ENCODE measurements around the gene METTL9. TPM values are rescaled to one million over a fixed set of nuclear protein-coding genes. Genes with fewer than 3 reads are reported as not detected.
"Not testable (repeated sequence)": the region's sequence is repeated elsewhere in the genome, so short reads cannot be mapped to it uniquely, and the experiment has no call there.

METTL9 gene
- total RNA-seq, 2 donors from 2014 or later = 104 to 114 TPM

GRCh38 chr16:21639493-21639892 lies 40.1 kb downstream of the METTL9 start:
- H3K4me3 Mint-ChIP-seq = no peak overlapping the region
- H3K4me1 Mint-ChIP-seq (ENCODE audit: low read depth in 2 of 2) = peaks cover 17 to 32% of the 10 kb centered on the region in 2 donors
- no peaks in the 10 kb centered on the region for H3K36me3 Mint-ChIP-seq

GRCh38 chr16:21641916-21642315 lies 42.5 kb downstream of the METTL9 start:
- Mint-ChIP-seq H3K27me3 (no peaks in the 10 kb centered on the region), H3K36me3 (no peaks in the 10 kb centered on the region), H3K4me3 (no peak overlapping the region), H3K27ac (no peak overlapping the region), H3K9me3 (no peaks in the 10 kb centered on the region), H3K4me1 (ENCODE audit: low read depth in 2 of 2) (peaks cover 30 to 51% of the 10 kb centered on the region in 2 donors)
- DNase-seq (ENCODE audit: low spot score) (no peak), ATAC-seq (no peak)

More at GRCh38 chr16:21639493-21639892, 40.1 kb downstream of the METTL9 start:
- Mint-ChIP-seq H3K9me3 (no peaks in the 10 kb centered on the region), H3K27ac (no peak overlapping the region), H3K27me3 (no peaks in the 10 kb centered on the region)
- no peak for ATAC-seq
- no peak for DNase-seq (ENCODE audit: low spot score)

GRCh38 chr16:21642861-21643260 lies 43.5 kb downstream of the METTL9 start:
- H3K27me3 Mint-ChIP-seq = no peaks in the 10 kb centered on the region
- ATAC-seq (no peak), DNase-seq (ENCODE audit: low spot score) (no peak)
- H3K9me3 Mint-ChIP-seq = no peaks in the 10 kb centered on the region
- H3K4me1 Mint-ChIP-seq (ENCODE audit: low read depth in 2 of 2) = peaks cover 36 to 60% of the 10 kb centered on the region in 2 donors
- no peaks in the 10 kb centered on the region for H3K36me3 Mint-ChIP-seq
- no peak overlapping the region for H3K27ac Mint-ChIP-seq
- H3K4me3 Mint-ChIP-seq = no peak overlapping the region

- H3K36me3 Mint-ChIP-seq = no peaks in the 10 kb centered on the region
- no peak overlapping the region for H3K4me3 Mint-ChIP-seq
- H3K27me3 Mint-ChIP-seq = no peaks in the 10 kb centered on the region
- peaks cover 31 to 52% of the 10 kb centered on the region in 2 donors for H3K4me1 Mint-ChIP-seq (ENCODE audit: low read depth in 2 of 2)
- H3K9me3 Mint-ChIP-seq = no peaks in the 10 kb centered on the region
- DNase-seq (ENCODE audit: low spot score) (no peak), ATAC-seq (no peak)
- H3K27ac Mint-ChIP-seq = peak overlapping the region in 1 of 2 donors; percentile 74
Measured at GRCh38 chr16:21643785-21644184, 44.4 kb downstream of the METTL9 start.

GRCh38 chr16:21644674-21645073 lies 45.3 kb downstream of the METTL9 start:
- no peak for ATAC-seq
- H3K27me3 Mint-ChIP-seq = no peaks in the 10 kb centered on the region
- DNase-seq (ENCODE audit: low spot score) = no peak
- H3K4me1 Mint-ChIP-seq (ENCODE audit: low read depth in 2 of 2) = peaks cover 30 to 46% of the 10 kb centered on the region in 2 donors
- no peaks in the 10 kb centered on the region for H3K36me3 Mint-ChIP-seq
- H3K9me3 Mint-ChIP-seq = no peaks in the 10 kb centered on the region
- H3K27ac Mint-ChIP-seq = peak overlapping the region; percentile 73 to 74
- peak overlapping the region; percentile 77 for H3K4me3 Mint-ChIP-seq

GRCh38 chr16:21645261-21645721 lies 45.9 kb downstream of the METTL9 start:
- peak; percentile 65 to 77 for ATAC-seq
- Mint-ChIP-seq H3K36me3 (no peaks in the 10 kb centered on the region), H3K4me3 (peak overlapping the region; percentile 77), H3K27me3 (no peaks in the 10 kb centered on the region), H3K4me1 (ENCODE audit: low read depth in 2 of 2) (peaks cover 30 to 46% of the 10 kb centered on the region in 2 donors), H3K9me3 (no peaks in the 10 kb centered on the region), H3K27ac (peak overlapping the region; percentile 73 to 74)
- no peak for DNase-seq (ENCODE audit: low spot score)

- no peaks in the 10 kb centered on the region for H3K27me3 Mint-ChIP-seq
- DNase-seq (ENCODE audit: low spot score) (no peak), ATAC-seq (no peak)
- H3K4me1 Mint-ChIP-seq (ENCODE audit: low read depth in 2 of 2) = peaks cover 29 to 42% of the 10 kb centered on the region in 2 donors
- peak overlapping the region; percentile 77 for H3K4me3 Mint-ChIP-seq
- peak overlapping the region; percentile 73 to 74 for H3K27ac Mint-ChIP-seq
- no peaks in the 10 kb centered on the region for H3K36me3 Mint-ChIP-seq
- H3K9me3 Mint-ChIP-seq = no peaks in the 10 kb centered on the region
Measured at GRCh38 chr16:21646091-21646490, 46.7 kb downstream of the METTL9 start.

GRCh38 chr16:21646721-21647561 lies 47.6 kb downstream of the METTL9 start:
- Mint-ChIP-seq H3K9me3 (no peaks in the 10 kb centered on the region), H3K36me3 (no peaks in the 10 kb centered on the region), H3K4me1 (ENCODE audit: low read depth in 2 of 2) (peaks cover 31 to 42% of the 10 kb centered on the region in 2 donors), H3K4me3 (peak overlapping the region; percentile 77), H3K27ac (peak overlapping the region; percentile 64 to 73), H3K27me3 (no peaks in the 10 kb centered on the region)
- peak; percentile 90 to 95 for ATAC-seq
- peak; percentile 76 for DNase-seq (ENCODE audit: low spot score)

GRCh38 chr16:21647562-21648164 lies 48.3 kb downstream of the METTL9 start:
- H3K4me3 Mint-ChIP-seq = peak overlapping the region; percentile 49
- H3K4me1 Mint-ChIP-seq (ENCODE audit: low read depth in 2 of 2) = peaks cover 31 to 42% of the 10 kb centered on the region in 2 donors
- no peak for ATAC-seq

GRCh38 chr16:21649826-21650406 lies 50.5 kb downstream of the METTL9 start:
- H3K9me3 Mint-ChIP-seq = not testable (repeated sequence)

More at GRCh38 chr16:21647562-21648164, 48.3 kb downstream of the METTL9 start:
- Mint-ChIP-seq H3K27ac (peak overlapping the region; percentile 64 to 73), H3K36me3 (no peaks in the 10 kb centered on the region), H3K9me3 (no peaks in the 10 kb centered on the region), H3K27me3 (no peaks in the 10 kb centered on the region)
- DNase-seq (ENCODE audit: low spot score) = no peak

GRCh38 chr16:21650521-21650920 lies 51.1 kb downstream of the METTL9 start:
- peaks cover 23 to 25% of the 10 kb centered on the region in 2 donors for H3K4me1 Mint-ChIP-seq (ENCODE audit: low read depth in 2 of 2)
- H3K27me3 Mint-ChIP-seq = no peaks in the 10 kb centered on the region
- H3K4me3 Mint-ChIP-seq = no peak overlapping the region
- H3K36me3 Mint-ChIP-seq = no peaks in the 10 kb centered on the region
- no peak for ATAC-seq
- no peaks in the 10 kb centered on the region for H3K9me3 Mint-ChIP-seq
- no peak for DNase-seq (ENCODE audit: low spot score)
- H3K27ac Mint-ChIP-seq = no peak overlapping the region

More at GRCh38 chr16:21649826-21650406, 50.5 kb downstream of the METTL9 start:
- H3K27ac Mint-ChIP-seq; H3K27me3 Mint-ChIP-seq; H3K4me3 Mint-ChIP-seq; ATAC-seq; H3K36me3 Mint-ChIP-seq; DNase-seq (ENCODE audit: low spot score): not testable (repeated sequence)
- H3K4me1 Mint-ChIP-seq (ENCODE audit: low read depth in 2 of 2) = peaks cover 29 to 30% of the 10 kb centered on the region in 2 donors

GRCh38 chr16:21651515-21651914 lies 52.1 kb downstream of the METTL9 start:
- Mint-ChIP-seq H3K27ac (no peak overlapping the region), H3K27me3 (no peaks in the 10 kb centered on the region), H3K4me1 (ENCODE audit: low read depth in 2 of 2) (peaks cover 18 to 20% of the 10 kb centered on the region in 2 donors), H3K4me3 (no peak overlapping the region), H3K9me3 (no peaks in the 10 kb centered on the region), H3K36me3 (peaks cover 5% of the 10 kb centered on the region)
- ATAC-seq (no peak), DNase-seq (ENCODE audit: low spot score) (no peak)

- H3K27ac Mint-ChIP-seq = no peak within 1 kb of the TSS
- H3K27me3 Mint-ChIP-seq = no peaks in the 10 kb centered on the region
Measured at GRCh38 chr16:21652453-21652852, 53.1 kb downstream of the METTL9 start, which contains the start of gene IGSF6. Gene IGSF6, minus strand, starts transcription at chr16:21652608. Its CDS starts 10 bp downstream, at chr16:21652598.

More at GRCh38 chr16:21652453-21652852, 53.1 kb downstream of the METTL9 start, which contains the start of gene IGSF6:
- DNase-seq (ENCODE audit: low spot score) (no peak), ATAC-seq (no peak)
- Mint-ChIP-seq H3K9me3 (no peaks in the 10 kb centered on the region), H3K4me3 (no peak within 1 kb of the TSS), H3K36me3 (peaks cover 6% of the 10 kb centered on the region), H3K4me1 (ENCODE audit: low read depth in 2 of 2) (peaks cover 20 to 23% of the 10 kb centered on the region in 2 donors)

Data from natural killer cell treated with Interleukin-12 subunit alpha and Interleukin-12 subunit beta and Interleukin-15 and Interleukin-18, amount 100 ng/mL, for 72 hours (primary cell).